HepG2 (cell line): ENCODE data around the gene ADGRF1. TPM values are rescaled to one million over a fixed set of nuclear protein-coding genes. Genes with fewer than 3 reads are reported as not detected.

ENCODE experiments used
- AHR ChIP-seq: IDR thresholded peaks from 2 replicates; pipeline ENCODE4 v1.6.1; 2018; ENCODE audit warnings: missing genetic modification reagents, missing compliant biosample characterization
- EEA1 ChIP-seq: sonication (generic); formaldehyde crosslinking; IDR thresholded peaks from 2 replicates; pipeline ENCODE4 v1.5.1; 2020; ENCODE audit warnings: mild to moderate bottlenecking, missing genetic modification reagents, borderline replicate concordance
- FOSL1 ChIP-seq: sonication (generic); formaldehyde crosslinking; IDR thresholded peaks from 2 replicates; pipeline ENCODE4 v1.9.0; 2021; ENCODE audit warnings: missing genetic modification reagents, borderline replicate concordance
- GATA4 ChIP-seq: sonication (generic); IDR thresholded peaks from 2 replicates; pipeline ENCODE4 v1.6.1; 2016; ENCODE audit warnings: antibody characterized with exemption, low read depth, borderline replicate concordance
- HNRNPUL1 ChIP-seq: fragments of 200-400 bp; formaldehyde crosslinking; IDR thresholded peaks from 2 replicates; pipeline ENCODE4 v1.6.1; 2017; ENCODE audit warnings: low read depth, mild to moderate bottlenecking, low read length, moderate library complexity
- KAT8 ChIP-seq: IDR thresholded peaks from 2 replicates; pipeline ENCODE4 v1.6.1; 2016; ENCODE audit warnings: missing genetic modification reagents, missing compliant biosample characterization
- MXD4 ChIP-seq: IDR thresholded peaks from 2 replicates; pipeline ENCODE4 v1.6.1; 2016; ENCODE audit warnings: mild to moderate bottlenecking, missing biosample characterization, missing genetic modification reagents
- NBN ChIP-seq: fragments of 450-650 bp; conservative IDR thresholded peaks from 2 replicates; pipeline ENCODE4 v1.6.1; 2017
- PHB2 ChIP-seq: fragments of 450-650 bp; IDR thresholded peaks from 2 replicates; pipeline ENCODE4 v1.6.1; 2018; ENCODE audit not compliant: partially characterized antibody
- PHF21A ChIP-seq: sonication (generic); formaldehyde crosslinking; IDR thresholded peaks from 2 replicates; pipeline ENCODE4 v1.5.0; 2020; ENCODE audit warnings: mild to moderate bottlenecking, missing genetic modification reagents
- PHF5A ChIP-seq: IDR thresholded peaks from one replicate; pipeline ENCODE4 v1.6.1; 2018; ENCODE audit warnings: low read depth, missing genetic modification reagents; ENCODE audit not compliant: unreplicated experiment
- SETDB1 ChIP-seq: sonication (generic); formaldehyde crosslinking; IDR thresholded peaks from 2 replicates; pipeline ENCODE4 v1.5.1; 2020; ENCODE audit warnings: missing genetic modification reagents, mild to moderate bottlenecking, borderline replicate concordance
- SIX4 ChIP-seq: sonication (generic); formaldehyde crosslinking; IDR thresholded peaks from 2 replicates; pipeline ENCODE4 v1.4.0; 2020; ENCODE audit warnings: missing genetic modification reagents
- SRSF4 ChIP-seq: fragments of 200-400 bp; formaldehyde crosslinking; IDR thresholded peaks from one replicate; pipeline ENCODE4 v1.6.1; 2018; ENCODE audit warnings: mild to moderate bottlenecking, low read depth, low read length, moderate library complexity; ENCODE audit not compliant: poor library complexity, severe bottlenecking
- U2AF2 ChIP-seq: fragments of 200-400 bp; formaldehyde crosslinking; IDR thresholded peaks from 2 replicates; pipeline ENCODE4 v1.6.1; 2017; ENCODE audit warnings: low read depth, mild to moderate bottlenecking, low read length
- YEATS2 ChIP-seq: sonication (generic); formaldehyde crosslinking; IDR thresholded peaks from 2 replicates; pipeline ENCODE4 v1.4.0; 2020; ENCODE audit warnings: missing genetic modification reagents, borderline replicate concordance
- ZBTB20 ChIP-seq: sonication (generic); formaldehyde crosslinking; IDR thresholded peaks from 2 replicates; pipeline ENCODE4 v1.8.1; 2023; ENCODE audit warnings: missing genetic modification reagents, low read depth, mild to moderate bottlenecking, borderline replicate concordance
- ZFP1 ChIP-seq: IDR thresholded peaks from 2 replicates; pipeline ENCODE4 v1.6.1; 2016
- ZNF24 ChIP-seq: fragments of 450-650 bp; IDR thresholded peaks from 2 replicates; pipeline ENCODE4 v1.6.1; 2017; ENCODE audit warnings: antibody characterized with exemption, mild to moderate bottlenecking
- ZNF274 ChIP-seq: sonication (generic); formaldehyde crosslinking; IDR thresholded peaks from 2 replicates; pipeline ENCODE4 v1.5.1; 2020; ENCODE audit warnings: mild to moderate bottlenecking, missing genetic modification reagents
- ZNF44 ChIP-seq: sonication (generic); formaldehyde crosslinking; IDR thresholded peaks from 2 replicates; pipeline ENCODE4 v1.5.1; 2020; ENCODE audit warnings: mild to moderate bottlenecking, missing genetic modification reagents
- ZNF446 ChIP-seq: sonication (generic); formaldehyde crosslinking; IDR thresholded peaks from 2 replicates; pipeline ENCODE4 v1.5.0; 2020; ENCODE audit warnings: mild to moderate bottlenecking, missing genetic modification reagents
- ZNF484 ChIP-seq: sonication (generic); formaldehyde crosslinking; IDR thresholded peaks from 2 replicates; pipeline ENCODE4 v1.5.1; 2020; ENCODE audit warnings: mild to moderate bottlenecking, low read depth, missing genetic modification reagents, borderline replicate concordance
- ZNF567 ChIP-seq: sonication (generic); formaldehyde crosslinking; IDR thresholded peaks from 2 replicates; pipeline ENCODE4 v1.8.1; 2023; ENCODE audit warnings: mild to moderate bottlenecking, missing genetic modification reagents, borderline replicate concordance
- polyA plus RNA-seq, 8 experiments: library from polyadenylated mRNA; depleted of rRNA in 3 of 8; stranded (reverse) in 7 of 8; unstranded in 1 of 8; fragments of >200 nt; fragmentation: Illumina TruSeq in 4 of 8; extraction: Trizol in 4 of 8; gene quantifications; 2 replicates each; pipeline versions ENCODE4 v1.2.1 to v1.2.3, GENCODE V29; 2011 to 2016; ENCODE audit warnings: low read depth in 4 of 8, missing spikeins in 1 of 8, mixed read lengths in 1 of 8; ENCODE audit not compliant: insufficient read depth in 1 of 8
- total RNA-seq, 5 experiments: library from RNA; depleted of rRNA; stranded (reverse); fragments of >200 nt; fragmentation: Illumina TruSeq; extraction: Trizol; gene quantifications; 2 replicates each; pipeline ENCODE4 v1.2.3, GENCODE V29; 2016; ENCODE audit warnings: low read depth in 1 of 5
- TF ChIP-seq, protein P1 (sequence below): sonication (generic); formaldehyde crosslinking; IDR thresholded peaks from 2 replicates; pipeline ENCODE4 v1.4.0; 2020; ENCODE audit warnings: mild to moderate bottlenecking, low read depth, missing genetic modification reagents
- TF ChIP-seq, protein P2 (sequence below): sonication (generic); formaldehyde crosslinking; IDR thresholded peaks from 2 replicates; pipeline ENCODE4 v1.5.0; 2020; ENCODE audit warnings: missing genetic modification reagents, mild to moderate bottlenecking, borderline replicate concordance
- TF ChIP-seq, protein P3 (sequence below): IDR thresholded peaks from 2 replicates; pipeline ENCODE4 v1.6.1; 2012; ENCODE audit warnings: low read depth, low read length, improper control_type of control experiment

Gene ADGRF1
- total and polyA plus RNA-seq, 2 of the 13 experiments (the other 11 are each of a cell fraction or from before 2014, with no cell fraction given) = not detected

DNA sequence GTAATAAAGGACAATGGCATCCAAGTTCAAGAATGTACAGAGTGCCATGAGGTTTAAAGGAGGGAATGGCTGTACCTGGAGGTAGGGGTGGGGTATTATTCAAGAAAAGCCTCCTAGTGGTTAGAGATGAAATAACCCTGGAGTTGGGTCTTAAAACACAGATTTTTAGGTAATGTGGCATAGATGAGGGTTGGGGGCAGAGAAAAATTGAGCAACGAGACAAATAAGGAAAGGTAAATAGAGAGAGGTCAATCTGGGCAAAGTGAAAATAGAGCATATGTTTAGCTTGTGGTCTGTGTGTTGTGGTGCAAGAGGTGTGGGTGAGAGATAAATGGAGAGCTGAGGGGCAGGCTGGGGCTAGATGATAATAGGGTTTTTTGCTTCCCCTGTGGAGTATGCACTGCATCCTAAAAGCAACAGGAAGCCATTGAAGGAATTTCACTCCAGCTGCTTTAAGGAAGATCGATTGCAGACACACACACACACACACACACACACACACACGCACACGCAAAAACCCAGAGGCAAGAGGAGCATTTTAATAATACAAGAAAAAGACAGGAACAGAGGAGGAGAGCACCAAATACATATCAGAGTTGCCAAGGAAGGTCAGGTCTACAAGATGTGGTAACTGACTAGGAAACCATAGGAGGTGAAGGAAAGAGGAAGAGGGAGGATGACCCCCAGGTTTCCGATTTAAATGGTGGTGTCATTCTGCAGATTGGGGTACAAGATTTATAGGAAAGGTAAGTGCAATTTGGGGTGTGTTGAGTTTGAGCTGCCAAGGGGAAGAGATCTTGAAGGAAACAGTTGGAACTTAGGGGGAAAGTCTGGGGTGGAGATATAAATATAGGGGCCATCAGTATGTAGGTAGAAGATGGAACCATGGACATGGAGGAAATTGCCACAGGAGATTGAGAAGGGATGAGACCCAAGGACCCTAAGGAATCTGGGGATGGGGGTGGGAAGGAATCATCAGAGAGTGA lies 31.3 kb upstream of the ADGRF1 start (continued):
- TF ChIP-seq KAT8 (peak; percentile 89), GATA4 (peak; percentile 93; the same call in 1 of the 2 replicates), PHF21A (peak; percentile 98), ZFP1 (CRISPR knock-in tag) (peak; percentile 94), PHF5A (CRISPR knock-in tag) (peak; percentile 91), U2AF2 (no peak), SIX4 (CRISPR knock-in tag) (peak; percentile 94), AHR (CRISPR knock-in tag) (peak; percentile 56; the same call in 1 of the 2 replicates), NBN (no peak), ZBTB20 (CRISPR knock-in tag) (peak; percentile 87), ZNF567 (CRISPR knock-in tag) (peak; percentile 87; the same call in 1 of the 2 replicates), ZNF44 (CRISPR knock-in tag) (peak; percentile 36; the same call in 1 of the 2 replicates), SETDB1 (CRISPR knock-in tag) (no peak), SRSF4 (no peak), FOSL1 (CRISPR knock-in tag) (no peak), MXD4 (CRISPR knock-in tag) (peak; percentile 64; the same call in 1 of the 2 replicates), PHB2 (no peak), ZNF24 (peak; percentile 62; the same call in 1 of the 2 replicates), YEATS2 (CRISPR knock-in tag) (no peak), ZNF274 (CRISPR knock-in tag) (no peak), ZNF446 (CRISPR knock-in tag) (no peak), EEA1 (CRISPR knock-in tag) (no peak), HNRNPUL1 (no peak), ZNF484 (CRISPR knock-in tag) (no peak)
- TF ChIP-seq, protein P1, sequence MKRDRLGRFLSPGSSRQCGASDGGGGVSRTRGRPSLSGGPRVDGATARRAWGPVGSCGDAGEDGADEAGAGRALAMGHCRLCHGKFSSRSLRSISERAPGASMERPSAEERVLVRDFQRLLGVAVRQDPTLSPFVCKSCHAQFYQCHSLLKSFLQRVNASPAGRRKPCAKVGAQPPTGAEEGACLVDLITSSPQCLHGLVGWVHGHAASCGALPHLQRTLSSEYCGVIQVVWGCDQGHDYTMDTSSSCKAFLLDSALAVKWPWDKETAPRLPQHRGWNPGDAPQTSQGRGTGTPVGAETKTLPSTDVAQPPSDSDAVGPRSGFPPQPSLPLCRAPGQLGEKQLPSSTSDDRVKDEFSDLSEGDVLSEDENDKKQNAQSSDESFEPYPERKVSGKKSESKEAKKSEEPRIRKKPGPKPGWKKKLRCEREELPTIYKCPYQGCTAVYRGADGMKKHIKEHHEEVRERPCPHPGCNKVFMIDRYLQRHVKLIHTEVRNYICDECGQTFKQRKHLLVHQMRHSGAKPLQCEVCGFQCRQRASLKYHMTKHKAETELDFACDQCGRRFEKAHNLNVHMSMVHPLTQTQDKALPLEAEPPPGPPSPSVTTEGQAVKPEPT (CRISPR knock-in tag) = peak; percentile 61; the same call in 1 of the 2 replicates
- TF ChIP-seq, protein P2, sequence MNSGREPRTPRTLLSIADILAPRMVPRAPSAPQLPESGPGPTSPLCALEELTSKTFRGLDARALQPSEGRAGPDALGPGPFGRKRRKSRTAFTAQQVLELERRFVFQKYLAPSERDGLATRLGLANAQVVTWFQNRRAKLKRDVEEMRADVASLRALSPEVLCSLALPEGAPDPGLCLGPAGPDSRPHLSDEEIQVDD (CRISPR knock-in tag) = no peak
- TF ChIP-seq, protein P3, sequence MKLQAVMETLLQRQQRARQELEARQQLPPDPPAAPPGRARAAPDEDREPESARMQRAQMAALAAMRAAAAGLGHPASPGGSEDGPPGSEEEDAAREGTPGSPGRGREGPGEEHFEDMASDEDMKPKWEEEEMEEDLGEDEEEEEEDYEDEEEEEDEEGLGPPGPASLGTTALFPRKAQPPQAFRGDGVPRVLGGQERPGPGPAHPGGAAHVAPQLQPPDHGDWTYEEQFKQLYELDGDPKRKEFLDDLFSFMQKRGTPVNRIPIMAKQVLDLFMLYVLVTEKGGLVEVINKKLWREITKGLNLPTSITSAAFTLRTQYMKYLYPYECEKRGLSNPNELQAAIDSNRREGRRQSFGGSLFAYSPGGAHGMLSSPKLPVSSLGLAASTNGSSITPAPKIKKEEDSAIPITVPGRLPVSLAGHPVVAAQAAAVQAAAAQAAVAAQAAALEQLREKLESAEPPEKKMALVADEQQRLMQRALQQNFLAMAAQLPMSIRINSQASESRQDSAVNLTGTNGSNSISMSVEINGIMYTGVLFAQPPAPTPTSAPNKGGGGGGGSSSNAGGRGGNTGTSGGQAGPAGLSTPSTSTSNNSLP = peak; percentile 90
